ENCODE results near the gene RALGDS.

DNA sequence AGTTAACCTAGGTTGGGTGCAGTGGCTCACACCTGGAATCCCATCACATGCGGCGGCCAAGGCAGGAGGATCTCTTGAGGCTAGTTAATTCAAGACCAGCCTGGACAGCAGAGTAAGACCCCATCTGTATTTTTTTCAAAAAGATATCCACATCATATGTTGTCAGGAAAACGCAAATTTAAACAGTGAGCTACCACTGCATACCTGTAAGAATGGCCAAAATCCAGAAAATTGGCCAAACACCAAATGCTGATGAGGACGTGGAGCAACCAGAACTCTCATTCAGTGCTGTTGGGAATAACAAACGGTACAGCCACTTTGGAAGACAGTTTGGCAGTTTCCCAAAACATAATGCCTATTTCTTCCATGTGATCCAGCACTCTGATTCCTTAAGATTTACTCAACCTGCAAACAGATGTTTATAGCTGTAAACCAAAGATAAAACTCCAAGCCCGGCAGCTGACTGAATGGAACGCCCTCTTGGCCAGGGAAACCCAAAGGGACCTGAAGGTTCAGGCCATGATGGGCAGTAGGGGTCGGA lies 46.9 kb downstream of the RALGDS start:
- no peak for TF ChIP-seq EZH2 (IDR thresholded peaks at IDR 0.05; ENCODE audit: borderline replicate concordance, low read depth, low read length)
- TF ChIP-seq ARNT (IDR thresholded peaks at IDR 0.05) = no peak
- no peak for TF ChIP-seq ZNF174 (CRISPR knock-in tag; IDR thresholded peaks at IDR 0.05)
- no peak for TF ChIP-seq FOXM1 (IDR thresholded peaks at IDR 0.05; ENCODE audit: low read depth)
- TF ChIP-seq FOXM1 (CRISPR knock-in tag; IDR thresholded peaks at IDR 0.05; ENCODE audit: low read depth) = no peak
- TF ChIP-seq ZNF551 (CRISPR knock-in tag; IDR thresholded peaks at IDR 0.05) = no peak
- no peak for TF ChIP-seq SETDB1 (IDR thresholded peaks at IDR 0.05; ENCODE audit: low read length)
- no peak for TF ChIP-seq KLF10 (CRISPR knock-in tag; IDR thresholded peaks at IDR 0.05)
- TF ChIP-seq, protein P1, sequence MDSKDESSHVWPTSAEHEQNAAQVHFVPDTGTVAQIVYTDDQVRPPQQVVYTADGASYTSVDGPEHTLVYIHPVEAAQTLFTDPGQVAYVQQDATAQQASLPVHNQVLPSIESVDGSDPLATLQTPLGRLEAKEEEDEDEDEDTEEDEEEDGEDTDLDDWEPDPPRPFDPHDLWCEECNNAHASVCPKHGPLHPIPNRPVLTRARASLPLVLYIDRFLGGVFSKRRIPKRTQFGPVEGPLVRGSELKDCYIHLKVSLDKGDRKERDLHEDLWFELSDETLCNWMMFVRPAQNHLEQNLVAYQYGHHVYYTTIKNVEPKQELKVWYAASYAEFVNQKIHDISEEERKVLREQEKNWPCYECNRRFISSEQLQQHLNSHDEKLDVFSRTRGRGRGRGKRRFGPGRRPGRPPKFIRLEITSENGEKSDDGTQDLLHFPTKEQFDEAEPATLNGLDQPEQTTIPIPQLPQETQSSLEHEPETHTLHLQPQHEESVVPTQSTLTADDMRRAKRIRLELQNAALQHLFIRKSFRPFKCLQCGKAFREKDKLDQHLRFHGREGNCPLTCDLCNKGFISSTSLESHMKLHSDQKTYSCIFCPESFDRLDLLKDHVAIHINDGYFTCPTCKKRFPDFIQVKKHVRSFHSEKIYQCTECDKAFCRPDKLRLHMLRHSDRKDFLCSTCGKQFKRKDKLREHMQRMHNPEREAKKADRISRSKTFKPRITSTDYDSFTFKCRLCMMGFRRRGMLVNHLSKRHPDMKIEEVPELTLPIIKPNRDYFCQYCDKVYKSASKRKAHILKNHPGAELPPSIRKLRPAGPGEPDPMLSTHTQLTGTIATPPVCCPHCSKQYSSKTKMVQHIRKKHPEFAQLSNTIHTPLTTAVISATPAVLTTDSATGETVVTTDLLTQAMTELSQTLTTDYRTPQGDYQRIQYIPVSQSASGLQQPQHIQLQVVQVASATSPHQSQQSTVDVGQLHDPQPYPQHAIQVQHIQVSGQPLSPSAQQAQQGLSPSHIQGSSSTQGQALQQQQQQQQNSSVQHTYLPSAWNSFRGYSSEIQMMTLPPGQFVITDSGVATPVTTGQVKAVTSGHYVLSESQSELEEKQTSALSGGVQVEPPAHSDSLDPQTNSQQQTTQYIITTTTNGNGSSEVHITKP (IDR thresholded peaks at IDR 0.05; ENCODE audit: partially characterized antibody) = no peak
- no peak for TF ChIP-seq ZBTB17 (CRISPR knock-in tag; IDR thresholded peaks at IDR 0.05)
- TF ChIP-seq, protein P2, sequence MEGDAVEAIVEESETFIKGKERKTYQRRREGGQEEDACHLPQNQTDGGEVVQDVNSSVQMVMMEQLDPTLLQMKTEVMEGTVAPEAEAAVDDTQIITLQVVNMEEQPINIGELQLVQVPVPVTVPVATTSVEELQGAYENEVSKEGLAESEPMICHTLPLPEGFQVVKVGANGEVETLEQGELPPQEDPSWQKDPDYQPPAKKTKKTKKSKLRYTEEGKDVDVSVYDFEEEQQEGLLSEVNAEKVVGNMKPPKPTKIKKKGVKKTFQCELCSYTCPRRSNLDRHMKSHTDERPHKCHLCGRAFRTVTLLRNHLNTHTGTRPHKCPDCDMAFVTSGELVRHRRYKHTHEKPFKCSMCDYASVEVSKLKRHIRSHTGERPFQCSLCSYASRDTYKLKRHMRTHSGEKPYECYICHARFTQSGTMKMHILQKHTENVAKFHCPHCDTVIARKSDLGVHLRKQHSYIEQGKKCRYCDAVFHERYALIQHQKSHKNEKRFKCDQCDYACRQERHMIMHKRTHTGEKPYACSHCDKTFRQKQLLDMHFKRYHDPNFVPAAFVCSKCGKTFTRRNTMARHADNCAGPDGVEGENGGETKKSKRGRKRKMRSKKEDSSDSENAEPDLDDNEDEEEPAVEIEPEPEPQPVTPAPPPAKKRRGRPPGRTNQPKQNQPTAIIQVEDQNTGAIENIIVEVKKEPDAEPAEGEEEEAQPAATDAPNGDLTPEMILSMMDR (IDR thresholded peaks at IDR 0.05 in 2 of 3, conservative IDR thresholded peaks at IDR 0.05 in 1 of 3; ENCODE audit: insufficient read depth in 2 of 3, low read depth in 1 of 3, low read length in 3 of 3) = no peak
- no peak for TF ChIP-seq CBX5 (IDR thresholded peaks at IDR 0.05; ENCODE audit: borderline replicate concordance, low read depth)
- TF ChIP-seq ZBTB7A (IDR thresholded peaks at IDR 0.05; ENCODE audit: borderline replicate concordance, control insufficient read depth, low read depth, low read length) = no peak
- no peak for TF ChIP-seq MXI1 (IDR thresholded peaks at IDR 0.05; ENCODE audit: low read depth, low read length)
- TF ChIP-seq ZC3H4 (CRISPR knock-in tag; IDR thresholded peaks at IDR 0.05; ENCODE audit: borderline replicate concordance) = no peak
